ENCODE measurements around the gene FOXP2. TPM values are rescaled to one million over a fixed set of nuclear protein-coding genes. Genes with fewer than 3 reads are reported as not detected.

The FOXP2 gene
- total RNA-seq, 1 experiment from 2014 or later, result 0.17 TPM

GRCh38 chr7:114402876-114403635 is 11.6 kb upstream of the FOXP2 start:
- ATAC-seq (no peak), DNase-seq (ENCODE audit: low spot score) (no peak)
- POLR2A ChIA-PET, result no interaction called here

DNA sequence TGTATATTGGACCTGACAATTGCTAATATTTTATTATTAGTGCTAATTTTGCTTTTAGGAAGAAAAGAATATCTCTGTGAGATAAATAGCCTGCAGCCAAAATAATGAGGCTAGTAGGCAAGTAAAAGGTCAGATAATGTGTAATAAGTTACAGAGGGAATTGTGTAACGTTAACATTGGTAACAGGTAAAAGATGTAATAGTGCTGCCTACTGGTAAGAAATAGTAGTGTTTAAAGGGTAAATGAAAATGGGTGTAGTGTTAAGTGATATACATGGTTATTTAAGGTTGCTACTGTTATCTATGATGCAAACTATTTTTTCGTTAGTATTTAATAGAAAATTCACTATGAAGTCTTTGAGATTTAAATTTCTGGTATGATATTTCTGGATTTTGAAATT is 9.2 kb upstream of the FOXP2 start:
- no peak for TF ChIP-seq ZNF671 (CRISPR knock-in tag; IDR thresholded peaks at IDR 0.05)
- TF ChIP-seq, protein P1, sequence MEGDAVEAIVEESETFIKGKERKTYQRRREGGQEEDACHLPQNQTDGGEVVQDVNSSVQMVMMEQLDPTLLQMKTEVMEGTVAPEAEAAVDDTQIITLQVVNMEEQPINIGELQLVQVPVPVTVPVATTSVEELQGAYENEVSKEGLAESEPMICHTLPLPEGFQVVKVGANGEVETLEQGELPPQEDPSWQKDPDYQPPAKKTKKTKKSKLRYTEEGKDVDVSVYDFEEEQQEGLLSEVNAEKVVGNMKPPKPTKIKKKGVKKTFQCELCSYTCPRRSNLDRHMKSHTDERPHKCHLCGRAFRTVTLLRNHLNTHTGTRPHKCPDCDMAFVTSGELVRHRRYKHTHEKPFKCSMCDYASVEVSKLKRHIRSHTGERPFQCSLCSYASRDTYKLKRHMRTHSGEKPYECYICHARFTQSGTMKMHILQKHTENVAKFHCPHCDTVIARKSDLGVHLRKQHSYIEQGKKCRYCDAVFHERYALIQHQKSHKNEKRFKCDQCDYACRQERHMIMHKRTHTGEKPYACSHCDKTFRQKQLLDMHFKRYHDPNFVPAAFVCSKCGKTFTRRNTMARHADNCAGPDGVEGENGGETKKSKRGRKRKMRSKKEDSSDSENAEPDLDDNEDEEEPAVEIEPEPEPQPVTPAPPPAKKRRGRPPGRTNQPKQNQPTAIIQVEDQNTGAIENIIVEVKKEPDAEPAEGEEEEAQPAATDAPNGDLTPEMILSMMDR (IDR thresholded peaks at IDR 0.05), result peak; percentile 39; the same call in 1 of the 2 replicates
- H3K27ac Mint-ChIP-seq, result no peak overlapping the region
- CTCF ChIA-PET, result no interaction called here

More at GRCh38 chr7:114402876-114403635, 11.6 kb upstream of the FOXP2 start:
- H3K27ac Mint-ChIP-seq, result no peak overlapping the region
- H3K27me3 Mint-ChIP-seq (ENCODE audit: low read depth), result no peaks in the 10 kb centered on the region
- no peak for TF ChIP-seq JAZF1 (CRISPR knock-in tag; IDR thresholded peaks at IDR 0.05)
- no peaks in the 10 kb centered on the region for H3K9me3 Mint-ChIP-seq
- no peak overlapping the region for H3K4me3 Mint-ChIP-seq
- no peaks in the 10 kb centered on the region for H3K36me3 Mint-ChIP-seq
- H3K4me1 Mint-ChIP-seq, result no peaks in the 10 kb centered on the region
- CTCF ChIA-PET, result interaction anchor here (1.1 kb wide), 1 partner anchor 321 kb away, joined by 5 read pairs; no protein-coding TSS in a partner anchor

DNA sequence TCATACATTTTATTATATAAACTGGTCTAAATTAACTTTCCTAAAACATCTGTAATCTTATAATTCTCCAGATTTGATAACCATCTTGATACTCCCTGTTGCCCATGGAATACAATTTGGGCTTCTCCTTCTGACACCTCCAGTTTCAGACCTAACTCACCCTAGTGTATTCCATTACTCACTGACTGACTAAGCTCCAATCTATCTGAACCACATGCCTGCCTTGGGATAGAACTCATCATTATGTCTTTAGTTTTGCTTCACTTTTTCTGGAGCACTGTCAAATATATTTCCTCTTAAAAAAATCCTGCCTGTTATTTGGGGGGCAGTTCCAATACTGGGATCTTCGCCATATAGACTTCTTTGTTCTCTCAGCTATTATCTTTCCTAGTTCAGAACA is 4.9 kb upstream of the FOXP2 start:
- CTCF ChIA-PET, result interaction anchor here (0.8 kb wide), 1 partner anchor 11 kb away, joined by 3 read pairs; no protein-coding TSS in a partner anchor
- no peaks in the 10 kb centered on the region; the same call in 1 of the 2 replicates for H3K4me1 Mint-ChIP-seq
- H3K27me3 Mint-ChIP-seq (ENCODE audit: low read depth), result no peaks in the 10 kb centered on the region
- no peak overlapping the region for H3K27ac Mint-ChIP-seq
- H3K4me3 Mint-ChIP-seq, result no peak overlapping the region
- DNase-seq (ENCODE audit: low spot score), result no peak
- no peaks in the 10 kb centered on the region for H3K9me3 Mint-ChIP-seq
- TF ChIP-seq, protein P2, sequence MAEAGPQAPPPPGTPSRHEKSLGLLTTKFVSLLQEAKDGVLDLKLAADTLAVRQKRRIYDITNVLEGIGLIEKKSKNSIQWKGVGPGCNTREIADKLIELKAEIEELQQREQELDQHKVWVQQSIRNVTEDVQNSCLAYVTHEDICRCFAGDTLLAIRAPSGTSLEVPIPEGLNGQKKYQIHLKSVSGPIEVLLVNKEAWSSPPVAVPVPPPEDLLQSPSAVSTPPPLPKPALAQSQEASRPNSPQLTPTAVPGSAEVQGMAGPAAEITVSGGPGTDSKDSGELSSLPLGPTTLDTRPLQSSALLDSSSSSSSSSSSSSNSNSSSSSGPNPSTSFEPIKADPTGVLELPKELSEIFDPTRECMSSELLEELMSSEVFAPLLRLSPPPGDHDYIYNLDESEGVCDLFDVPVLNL (CRISPR knock-in tag; IDR thresholded peaks at IDR 0.05; ENCODE audit: borderline replicate concordance, low read depth), result no peak
- TF ChIP-seq EMX1 (CRISPR knock-in tag; IDR thresholded peaks at IDR 0.05) (no peak), HMGA2 (CRISPR knock-in tag; IDR thresholded peaks at IDR 0.05) (no peak), ELF4 (CRISPR knock-in tag; IDR thresholded peaks at IDR 0.05; ENCODE audit: low read depth) (no peak), MXD4 (CRISPR knock-in tag; IDR thresholded peaks at IDR 0.05; ENCODE audit: borderline replicate concordance) (no peak)
- no peaks in the 10 kb centered on the region for H3K36me3 Mint-ChIP-seq
- ATAC-seq, result no peak
- POLR2A ChIA-PET, result no interaction called here

More for the DNA sequence above, 9.2 kb upstream of the FOXP2 start:
- no peak overlapping the region for H3K4me3 Mint-ChIP-seq
- H3K36me3 Mint-ChIP-seq, result no peaks in the 10 kb centered on the region
- H3K4me1 Mint-ChIP-seq, result no peaks in the 10 kb centered on the region
- H3K9me3 Mint-ChIP-seq, result no peaks in the 10 kb centered on the region
- POLR2A ChIA-PET, result no interaction called here
- no peaks in the 10 kb centered on the region for H3K27me3 Mint-ChIP-seq (ENCODE audit: low read depth)
- DNase-seq (ENCODE audit: low spot score), result no peak
- peak; percentile 61 for ATAC-seq

DNA sequence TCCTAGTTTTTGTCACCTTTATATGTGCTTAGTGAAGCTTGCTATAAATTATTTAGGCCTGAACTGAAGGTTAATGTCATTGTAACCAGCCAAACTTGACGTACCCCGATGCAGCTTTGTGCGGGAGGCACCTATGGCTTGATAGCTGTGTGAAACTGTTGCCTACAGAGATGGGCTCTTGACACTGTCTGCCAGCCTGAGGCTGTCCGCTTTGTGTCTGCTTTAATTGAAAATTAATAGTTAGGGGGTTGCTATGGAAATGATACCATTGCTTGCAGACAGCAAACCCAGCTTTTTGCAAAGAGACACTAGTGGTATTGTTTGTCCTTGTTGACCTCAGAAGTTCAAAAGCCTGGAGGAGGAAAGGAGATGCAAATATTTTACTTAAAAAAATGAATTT is 2.1 kb upstream of the FOXP2 start:
- H3K9me3 Mint-ChIP-seq, result no peaks in the 10 kb centered on the region
- TF ChIP-seq, protein P3, sequence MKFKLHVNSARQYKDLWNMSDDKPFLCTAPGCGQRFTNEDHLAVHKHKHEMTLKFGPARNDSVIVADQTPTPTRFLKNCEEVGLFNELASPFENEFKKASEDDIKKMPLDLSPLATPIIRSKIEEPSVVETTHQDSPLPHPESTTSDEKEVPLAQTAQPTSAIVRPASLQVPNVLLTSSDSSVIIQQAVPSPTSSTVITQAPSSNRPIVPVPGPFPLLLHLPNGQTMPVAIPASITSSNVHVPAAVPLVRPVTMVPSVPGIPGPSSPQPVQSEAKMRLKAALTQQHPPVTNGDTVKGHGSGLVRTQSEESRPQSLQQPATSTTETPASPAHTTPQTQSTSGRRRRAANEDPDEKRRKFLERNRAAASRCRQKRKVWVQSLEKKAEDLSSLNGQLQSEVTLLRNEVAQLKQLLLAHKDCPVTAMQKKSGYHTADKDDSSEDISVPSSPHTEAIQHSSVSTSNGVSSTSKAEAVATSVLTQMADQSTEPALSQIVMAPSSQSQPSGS (CRISPR knock-in tag; IDR thresholded peaks at IDR 0.05; ENCODE audit: borderline replicate concordance, low read depth), result no peak
- TF ChIP-seq CREB1 (CRISPR knock-in tag; IDR thresholded peaks at IDR 0.05) (no peak), NR2C2 (CRISPR knock-in tag; IDR thresholded peaks at IDR 0.05) (no peak), RORB (CRISPR knock-in tag; IDR thresholded peaks at IDR 0.05) (no peak), ZSCAN18 (CRISPR knock-in tag; IDR thresholded peaks at IDR 0.05) (no peak)
- no peak overlapping the region for H3K27ac Mint-ChIP-seq
- no peak for ATAC-seq
- DNase-seq (ENCODE audit: low spot score), result no peak
- H3K4me3 Mint-ChIP-seq, result no peak overlapping the region
- CTCF ChIA-PET, result interaction anchor here (0.9 kb wide), 1 partner anchor 331 kb away, joined by 5 read pairs; no protein-coding TSS in a partner anchor
- POLR2A ChIA-PET, result no interaction called here
- no peaks in the 10 kb centered on the region for H3K36me3 Mint-ChIP-seq
- peaks cover 7% of the 10 kb centered on the region for H3K4me1 Mint-ChIP-seq
- no peaks in the 10 kb centered on the region for H3K27me3 Mint-ChIP-seq (ENCODE audit: low read depth)

Measured in WTC11 (cell line).